ENCODE results near the gene CCDC83.
"Not testable (repeated sequence)": the region's sequence is repeated elsewhere in the genome, so short reads cannot be mapped to it uniquely, and the experiment has no call there.

CCDC83 gene

GRCh38 chr11:85889676-85890579, 34.7 kb downstream of the CCDC83 start:
- no peak for FAIRE-seq

- FAIRE-seq: no peak
Observed at GRCh38 chr11:85893395-85893794, 38.2 kb downstream of the CCDC83 start.

- no peak for FAIRE-seq
Observed at GRCh38 chr11:85896876-85897275, 41.7 kb downstream of the CCDC83 start.

GRCh38 chr11:85898456-85898855, 43.3 kb downstream of the CCDC83 start:
- FAIRE-seq: no peak

- no peak for FAIRE-seq
Observed at GRCh38 chr11:85902353-85902752, 47.2 kb downstream of the CCDC83 start.

GRCh38 chr11:85903406-85903805, 48.2 kb downstream of the CCDC83 start:
- no peak for FAIRE-seq

GRCh38 chr11:85903811-85904210, 48.6 kb downstream of the CCDC83 start:
- FAIRE-seq: no peak

GRCh38 chr11:85912414-85912813, 57.2 kb downstream of the CCDC83 start:
- no peak for FAIRE-seq

- no peak for FAIRE-seq
Observed at GRCh38 chr11:85913513-85913912, 58.3 kb downstream of the CCDC83 start.

- FAIRE-seq: no peak
Observed at GRCh38 chr11:85914425-85914824, 59.2 kb downstream of the CCDC83 start.

GRCh38 chr11:85918910-85919794, 64.0 kb downstream of the CCDC83 start:
- FAIRE-seq: no peak

- no peak for FAIRE-seq
Observed at GRCh38 chr11:85922367-85922766, 67.2 kb downstream of the CCDC83 start.

GRCh38 chr11:85923455-85923854, 68.3 kb downstream of the CCDC83 start:
- no peak for FAIRE-seq

GRCh38 chr11:85926653-85927214, 71.6 kb downstream of the CCDC83 start:
- FAIRE-seq: not testable (repeated sequence)

GRCh38 chr11:85930879-85931366, 75.7 kb downstream of the CCDC83 start:
- no peak for FAIRE-seq

GRCh38 chr11:85934596-85935169, 79.5 kb downstream of the CCDC83 start:
- FAIRE-seq: no peak

GRCh38 chr11:85935751-85936150, 80.6 kb downstream of the CCDC83 start:
- no peak for FAIRE-seq

GRCh38 chr11:85937835-85938234, 82.7 kb downstream of the CCDC83 start:
- no peak for FAIRE-seq

GRCh38 chr11:85939099-85940015, 84.2 kb downstream of the CCDC83 start:
- FAIRE-seq: no peak

- no peak for FAIRE-seq
Observed at GRCh38 chr11:85941380-85941973, 86.3 kb downstream of the CCDC83 start.

- no peak for FAIRE-seq
Observed at GRCh38 chr11:85945296-85945695, 90.1 kb downstream of the CCDC83 start.
